HepG2 (cell line): ENCODE data around the gene S100A11. TPM values are rescaled to one million over a fixed set of nuclear protein-coding genes. Genes with fewer than 3 reads are reported as not detected.
A peak's percentile ranks its signal among the peaks of the same experiment; 100 is the strongest.

Experiments
- AHR ChIP-seq: IDR thresholded peaks from 2 replicates; pipeline ENCODE4 v1.6.1; 2018; ENCODE audit warnings: missing genetic modification reagents, missing compliant biosample characterization
- ATF4 ChIP-seq, 2 experiments: fragments of 450-650 bp in 1 of 2; sonication (generic) in 1 of 2; formaldehyde crosslinking; IDR thresholded peaks; 2 replicates each; pipeline versions ENCODE4 v1.5.0 to v1.8.0; 2020 to 2022; ENCODE audit warnings: mild to moderate bottlenecking in 1 of 2, missing genetic modification reagents in 1 of 2
- IRF1 ChIP-seq: sonication (generic); formaldehyde crosslinking; IDR thresholded peaks from 2 replicates; pipeline ENCODE4 v1.4.0; 2020; ENCODE audit warnings: low read depth, mild to moderate bottlenecking, missing genetic modification reagents
- MXD4 ChIP-seq: IDR thresholded peaks from 2 replicates; pipeline ENCODE4 v1.6.1; 2016; ENCODE audit warnings: mild to moderate bottlenecking, missing biosample characterization, missing genetic modification reagents
- NKX3-1 ChIP-seq: sonication (generic); formaldehyde crosslinking; IDR thresholded peaks from 2 replicates; pipeline ENCODE4 v1.5.0; 2020; ENCODE audit warnings: missing genetic modification reagents
- RBFOX2 ChIP-seq: fragments of 200-400 bp; formaldehyde crosslinking; IDR thresholded peaks from 2 replicates; pipeline ENCODE4 v1.6.1; 2017; ENCODE audit warnings: low read depth, mild to moderate bottlenecking, low read length
- SOX13 ChIP-seq, 3 experiments: fragments of 450-650 bp in 1 of 3; sonication (generic) in 1 of 3; formaldehyde crosslinking in 1 of 3; IDR thresholded peaks in 2 of 3; conservative IDR thresholded peaks in 1 of 3; 2 replicates each; pipeline versions ENCODE4 v1.5.0 to v1.6.1; 2016 to 2020; ENCODE audit warnings: antibody characterized with exemption in 1 of 3, mild to moderate bottlenecking in 1 of 3, missing compliant biosample characterization in 1 of 3, missing genetic modification reagents in 1 of 3, moderate library complexity in 1 of 3
- ZBTB44 ChIP-seq: sonication (generic); formaldehyde crosslinking; IDR thresholded peaks from 2 replicates; pipeline ENCODE4 v1.4.0; 2020; ENCODE audit warnings: missing genetic modification reagents
- ZNF337 ChIP-seq: sonication (generic); formaldehyde crosslinking; IDR thresholded peaks from 2 replicates; pipeline ENCODE4 v1.5.1; 2020; ENCODE audit warnings: missing genetic modification reagents, low read depth, mild to moderate bottlenecking, borderline replicate concordance
- ZNF629 ChIP-seq: sonication (generic); formaldehyde crosslinking; conservative IDR thresholded peaks from 2 replicates; pipeline ENCODE4 v1.5.0; 2020; ENCODE audit warnings: missing genetic modification reagents
- ZNF646 ChIP-seq: sonication (generic); formaldehyde crosslinking; IDR thresholded peaks from 2 replicates; pipeline ENCODE4 v1.9.0; 2021; ENCODE audit warnings: mild to moderate bottlenecking, missing genetic modification reagents
- ZNF687 ChIP-seq: sonication (generic); formaldehyde crosslinking; IDR thresholded peaks from 2 replicates; pipeline ENCODE4 v1.5.1; 2020; ENCODE audit warnings: mild to moderate bottlenecking, missing genetic modification reagents, moderate library complexity
- ZNF761 ChIP-seq: sonication (generic); formaldehyde crosslinking; conservative IDR thresholded peaks from 2 replicates; pipeline ENCODE4 v1.4.0; 2020; ENCODE audit warnings: mild to moderate bottlenecking, missing genetic modification reagents
- ZNF776 ChIP-seq: sonication (generic); formaldehyde crosslinking; IDR thresholded peaks from 2 replicates; pipeline ENCODE4 v1.4.0; 2020; ENCODE audit warnings: mild to moderate bottlenecking, missing genetic modification reagents
- polyA plus RNA-seq, 8 experiments: library from polyadenylated mRNA; depleted of rRNA in 3 of 8; stranded (reverse) in 7 of 8; unstranded in 1 of 8; fragments of >200 nt; fragmentation: Illumina TruSeq in 4 of 8; extraction: Trizol in 4 of 8; gene quantifications; 2 replicates each; pipeline versions ENCODE4 v1.2.1 to v1.2.3, GENCODE V29; 2011 to 2016; ENCODE audit warnings: low read depth in 4 of 8, missing spikeins in 1 of 8, mixed read lengths in 1 of 8; ENCODE audit not compliant: insufficient read depth in 1 of 8
- total RNA-seq, 5 experiments: library from RNA; depleted of rRNA; stranded (reverse); fragments of >200 nt; fragmentation: Illumina TruSeq; extraction: Trizol; gene quantifications; 2 replicates each; pipeline ENCODE4 v1.2.3, GENCODE V29; 2016; ENCODE audit warnings: low read depth in 1 of 5

The S100A11 gene
- total and polyA plus RNA-seq, 2 of the 13 experiments (the other 11 are each of a cell fraction or from before 2014, with no cell fraction given): 6.6 to 34.4 TPM

GRCh38 chr1:151993084-151993733 is 43.6 kb downstream of the S100A11 start (continued):
- 0 out of 2 replicates have a peak, but pooled peaks have one; percentile 26 for TF ChIP-seq ZNF776 (CRISPR knock-in tag)
- no peak for TF ChIP-seq ZNF337 (CRISPR knock-in tag)
- TF ChIP-seq ATF4 (CRISPR knock-in tag; IDR thresholded peaks at IDR 0.05): no peak
- peak; percentile 1; the same call in 1 of the 2 replicates for TF ChIP-seq ZNF687 (CRISPR knock-in tag)
- no peak for TF ChIP-seq MXD4 (CRISPR knock-in tag)
- TF ChIP-seq RBFOX2: no peak
- no peak for TF ChIP-seq NKX3-1 (CRISPR knock-in tag)
- no peak for TF ChIP-seq SOX13 (IDR thresholded peaks at IDR 0.05)
- no peak for TF ChIP-seq SOX13 (CRISPR knock-in tag; conservative IDR thresholded peaks at IDR 0.05 in 1 of 2, IDR thresholded peaks at IDR 0.05 in 1 of 2)
- no peak for TF ChIP-seq ZNF761 (CRISPR knock-in tag)
- TF ChIP-seq ZBTB44 (CRISPR knock-in tag): no peak
- no peak for TF ChIP-seq ZNF646 (CRISPR knock-in tag)
- no peak for TF ChIP-seq IRF1 (CRISPR knock-in tag)
- TF ChIP-seq ZNF629 (CRISPR knock-in tag): no peak
- no peak for TF ChIP-seq AHR (CRISPR knock-in tag)
